OCI-LY7 (cell line): ENCODE data around the gene SPECC1L. TPM values are rescaled to one million over a fixed set of nuclear protein-coding genes. Genes with fewer than 3 reads are reported as not detected.
A peak's percentile ranks its signal among the peaks of the same experiment; 100 is the strongest.

Source experiments
- BruUV-seq: library from RNA; stranded (reverse); fragments of 400-500 nt; replicated peaks from 2 replicates; lab custom pipeline; 2021; lab: Mats Ljungman, UMichigan
- CTCF ChIA-PET: fragments of 300-600 bp; sonication (Branson Sonifier 250); formaldehyde crosslinking; loops from one replicate; lab custom pipeline; 2022; ENCODE audit warnings: antibody characterized with exemption; ENCODE audit not compliant: unreplicated experiment; lab: Charles Lee
- POLR2A ChIA-PET: fragments of 300-600 bp; sonication (Branson Sonifier 250); formaldehyde crosslinking; loops from one replicate; lab custom pipeline; 2022; ENCODE audit warnings: antibody characterized with exemption; lab: Charles Lee
- DNase-seq: peaks from one replicate; pipeline ENCODE4 v3.0.0-alpha.2; 2015; ENCODE audit warnings: low spot score
- H2AFZ ChIP-seq: fragments of 200-600 bp; sonication (generic), shearing (Covaris generic); 2 replicates; pipeline ENCODE4 v1.6.1; 2014; ENCODE audit warnings: mild to moderate bottlenecking, antibody characterized with exemption, low read length, moderate library complexity
- H3K27ac ChIP-seq: fragments of 200-600 bp; sonication (generic); 2 replicates; pipeline ENCODE4 v1.5.1; 2014; ENCODE audit warnings: mixed run types, low read depth, mild to moderate bottlenecking, moderate library complexity, low read length, inconsistent platforms; ENCODE audit not compliant: poor library complexity, severe bottlenecking
- H3K36me3 ChIP-seq: fragments of 200-600 bp; sonication (generic); 2 replicates; pipeline ENCODE4 v1.6.1; 2014; ENCODE audit warnings: mild to moderate bottlenecking, antibody characterized with exemption, low read length, moderate library complexity, mixed read lengths; ENCODE audit not compliant: insufficient read depth
- H3K4me1 ChIP-seq: fragments of 200-600 bp; sonication (generic); 2 replicates; pipeline ENCODE4 v1.5.1; 2014; ENCODE audit warnings: mild to moderate bottlenecking, low read length; ENCODE audit not compliant: insufficient read depth, poor library complexity, severe bottlenecking
- H3K4me2 ChIP-seq: fragments of 200-600 bp; sonication (generic); 2 replicates; pipeline ENCODE4 v1.6.1; 2014; ENCODE audit warnings: mild to moderate bottlenecking, low read length
- H3K4me3 ChIP-seq: fragments of 200-600 bp; sonication (generic); 2 replicates; pipeline ENCODE4 v1.5.1; 2014; ENCODE audit warnings: mild to moderate bottlenecking, low read depth, low read length; ENCODE audit not compliant: poor library complexity, severe bottlenecking
- H3K79me2 ChIP-seq: fragments of 200-600 bp; sonication (generic); 2 replicates; pipeline ENCODE4 v1.6.1; 2016; ENCODE audit warnings: low read depth, mild to moderate bottlenecking, low read length, moderate library complexity, mixed read lengths; ENCODE audit not compliant: insufficient read depth
- H3K9me2 ChIP-seq: fragments of 200-600 bp; sonication (generic); 2 replicates; pipeline ENCODE4 v1.6.1; 2016; ENCODE audit warnings: mild to moderate bottlenecking, low read length, mixed read lengths; ENCODE audit not compliant: insufficient read depth
- H3K9me3 ChIP-seq: fragments of 200-600 bp; sonication (generic); 2 replicates; pipeline ENCODE4 v1.6.1; 2014; ENCODE audit warnings: mild to moderate bottlenecking, mixed run types, low read length, mixed read lengths
- H4K20me1 ChIP-seq: fragments of 200-600 bp; sonication (generic); 2 replicates; pipeline ENCODE4 v1.6.1; 2014; ENCODE audit warnings: mild to moderate bottlenecking, antibody characterized with exemption, low read length, moderate library complexity, mixed read lengths; ENCODE audit not compliant: insufficient read depth
- EZH2phosphoT487 ChIP-seq: fragments of 200-600 bp; sonication (generic); IDR thresholded peaks from 2 replicates; pipeline ENCODE4 v1.6.1; 2018; ENCODE audit warnings: low read depth, borderline replicate concordance, mild to moderate bottlenecking, mixed run types, antibody characterized with exemption, low read length, moderate library complexity, mixed read lengths
- intact Hi-C: fragments of 100-400 bp; cut with micrococcal nuclease; formaldehyde crosslinking; loops from one replicate; pipeline ENCODE4 v1.10.0; 2022; ENCODE audit not compliant: unreplicated experiment
- total RNA-seq, 2 experiments: library from RNA; depleted of rRNA in 1 of 2; stranded (reverse); fragments of >200 nt in 1 of 2; shearing (Covaris generic) in 1 of 2; gene quantifications; 2 replicates each; pipeline ENCODE4 v1.2.3, GENCODE V29; 2014 to 2022
- TF ChIP-seq, protein P1 (sequence below): fragments of 200-600 bp; sonication (generic); conservative IDR thresholded peaks from 2 replicates; pipeline ENCODE4 v1.5.1; 2014; ENCODE audit warnings: mild to moderate bottlenecking, antibody characterized with exemption, low read length, moderate library complexity, mixed read lengths

Gene SPECC1L
- total RNA-seq, 2 experiments from 2014 or later: 47.0 to 66.2 TPM

DNA sequence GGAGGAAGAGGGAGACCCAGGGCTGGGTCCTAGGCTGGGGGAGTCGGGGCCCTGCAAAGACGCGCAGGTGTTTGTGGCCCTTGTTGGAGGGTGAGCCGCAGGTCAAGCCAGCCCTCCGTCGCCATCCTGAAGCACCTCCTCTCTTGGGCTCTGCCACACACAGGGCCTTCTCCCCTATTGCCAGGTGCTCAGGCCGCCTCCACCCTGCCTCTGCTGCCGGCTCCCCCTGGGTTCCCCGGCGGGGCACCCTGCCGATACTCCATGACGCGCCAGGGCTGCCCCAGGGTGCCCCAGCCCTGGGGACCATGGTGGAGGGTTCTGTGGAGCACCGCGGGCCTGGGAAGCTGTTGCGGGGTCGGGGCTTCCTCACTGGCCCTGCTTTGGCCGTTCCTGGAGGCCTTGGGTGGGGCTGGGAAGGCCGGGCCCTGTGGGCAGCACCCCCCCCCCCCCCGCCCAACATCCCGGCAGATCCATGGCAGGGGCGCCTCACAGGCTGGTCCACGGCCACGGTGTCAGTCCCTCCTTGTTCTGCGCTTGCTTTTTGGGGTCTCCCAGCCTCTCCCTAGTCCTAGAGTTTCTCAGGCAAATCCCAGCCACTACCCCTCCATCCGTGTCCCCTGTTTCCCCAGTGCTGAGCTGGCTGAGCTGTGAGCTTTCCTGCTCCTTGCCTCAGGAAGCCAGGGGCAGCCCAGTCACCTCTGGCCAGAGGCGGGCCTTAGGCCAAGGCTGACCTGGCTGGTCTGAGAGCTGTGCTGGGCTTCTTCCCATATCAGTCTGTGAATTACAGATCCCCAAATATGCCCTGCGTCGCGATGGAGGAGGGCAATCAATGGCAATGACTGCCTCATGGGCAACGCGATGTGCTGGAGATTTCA lies 154.5 kb downstream of the SPECC1L start:
- peaks cover 30% of the 10 kb centered on the region for H3K79me2 ChIP-seq
- ChIA-PET CTCF (interaction anchor here (1.2 kb wide), 1 partner anchor 10 kb away, joined by 3 read pairs; no protein-coding TSS in a partner anchor), POLR2A (interaction anchor here (1.4 to 3.5 kb wide), 3 partner anchors 10 to 78 kb away, joined by 6 to 12 read pairs (median 6); no protein-coding TSS in a partner anchor)
- H3K9me2 ChIP-seq: no peaks in the 10 kb centered on the region
- TF ChIP-seq, protein P1, sequence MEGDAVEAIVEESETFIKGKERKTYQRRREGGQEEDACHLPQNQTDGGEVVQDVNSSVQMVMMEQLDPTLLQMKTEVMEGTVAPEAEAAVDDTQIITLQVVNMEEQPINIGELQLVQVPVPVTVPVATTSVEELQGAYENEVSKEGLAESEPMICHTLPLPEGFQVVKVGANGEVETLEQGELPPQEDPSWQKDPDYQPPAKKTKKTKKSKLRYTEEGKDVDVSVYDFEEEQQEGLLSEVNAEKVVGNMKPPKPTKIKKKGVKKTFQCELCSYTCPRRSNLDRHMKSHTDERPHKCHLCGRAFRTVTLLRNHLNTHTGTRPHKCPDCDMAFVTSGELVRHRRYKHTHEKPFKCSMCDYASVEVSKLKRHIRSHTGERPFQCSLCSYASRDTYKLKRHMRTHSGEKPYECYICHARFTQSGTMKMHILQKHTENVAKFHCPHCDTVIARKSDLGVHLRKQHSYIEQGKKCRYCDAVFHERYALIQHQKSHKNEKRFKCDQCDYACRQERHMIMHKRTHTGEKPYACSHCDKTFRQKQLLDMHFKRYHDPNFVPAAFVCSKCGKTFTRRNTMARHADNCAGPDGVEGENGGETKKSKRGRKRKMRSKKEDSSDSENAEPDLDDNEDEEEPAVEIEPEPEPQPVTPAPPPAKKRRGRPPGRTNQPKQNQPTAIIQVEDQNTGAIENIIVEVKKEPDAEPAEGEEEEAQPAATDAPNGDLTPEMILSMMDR: no peak
- no peak for TF ChIP-seq EZH2phosphoT487
- peaks cover 56% of the 10 kb centered on the region for H3K4me1 ChIP-seq
- H3K36me3 ChIP-seq: no peaks in the 10 kb centered on the region
- H2AFZ ChIP-seq: no peak overlapping the region
- peak overlapping the region; percentile 99 for H3K27ac ChIP-seq
- H3K4me2 ChIP-seq: peak overlapping the region; percentile 97
- BruUV-seq: no TSS peak
- no peaks in the 10 kb centered on the region for H4K20me1 ChIP-seq
- no peaks in the 10 kb centered on the region for H3K9me3 ChIP-seq
- DNase-seq: no peak
- H3K4me3 ChIP-seq: peak overlapping the region; percentile 74
- intact Hi-C loops: loop anchor here (5.0 kb wide), 2 partner anchors 98 to 623 kb away; no protein-coding TSS in a partner anchor

DNA sequence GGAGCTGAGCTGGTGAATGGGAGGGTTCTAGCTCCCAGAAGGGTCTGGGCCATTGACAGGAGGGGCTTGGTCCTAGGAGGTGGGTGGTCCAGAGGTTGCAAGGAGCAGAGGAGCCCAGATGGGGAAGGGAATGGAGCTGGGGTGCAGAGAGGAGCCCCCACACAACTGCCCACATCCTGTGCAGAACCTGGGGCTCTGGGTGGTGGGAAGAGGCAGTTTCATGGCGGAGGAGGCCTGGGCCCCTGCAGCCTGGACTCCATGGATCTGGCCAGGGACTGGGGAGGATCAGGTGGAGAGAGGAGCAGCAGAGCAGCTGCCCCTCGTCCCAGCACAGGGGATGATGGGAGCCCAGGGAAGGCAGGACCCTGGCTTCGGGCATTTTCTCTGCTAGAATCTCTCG lies 155.8 kb downstream of the SPECC1L start:
- DNase-seq: peak; percentile 18
- Histone ChIP-seq H3K4me1 (peaks cover 69% of the 10 kb centered on the region), H3K9me2 (no peaks in the 10 kb centered on the region), H3K9me3 (no peaks in the 10 kb centered on the region), H4K20me1 (no peaks in the 10 kb centered on the region), H2AFZ (no peak overlapping the region), H3K79me2 (peaks cover 42% of the 10 kb centered on the region), H3K27ac (peak overlapping the region; percentile 99), H3K4me3 (peak overlapping the region; percentile 71), H3K36me3 (no peaks in the 10 kb centered on the region), H3K4me2 (peak overlapping the region; percentile 97)
- intact Hi-C loops: loop anchor here (5.0 kb wide), 1 partner anchor 624 kb away; no protein-coding TSS in a partner anchor
- POLR2A ChIA-PET: interaction anchor here (0.6 to 3.5 kb wide), 6 partner anchors 9 to 154 kb away, joined by 3 to 12 read pairs (median 4); no protein-coding TSS in a partner anchor
- TF ChIP-seq EZH2phosphoT487: no peak
- TF ChIP-seq, protein P1: no peak
- BruUV-seq: no TSS peak
- CTCF ChIA-PET: interaction anchor here (0.9 to 1.1 kb wide), 2 partner anchors 80 to 91 kb away, joined by 3 to 5 read pairs; no protein-coding TSS in a partner anchor
